GM12878 (cell line): ENCODE data around the gene FTL. TPM values are rescaled to one million over a fixed set of nuclear protein-coding genes. Genes with fewer than 3 reads are reported as not detected.

ENCODE experiments used
- ASH2L ChIP-seq: fragments of 300-600, 200-600 bp; sonication (generic); IDR thresholded peaks from 2 replicates; pipeline ENCODE4 v1.6.1; 2017; ENCODE audit warnings: low read depth, mild to moderate bottlenecking, borderline replicate concordance
- BRCA1 ChIP-seq: IDR thresholded peaks from 2 replicates; pipeline ENCODE4 v1.6.1; 2011; ENCODE audit warnings: low read depth, low read length, improper control_type of control experiment
- CEBPB ChIP-seq, 2 experiments: fragments of 150-350 bp in 1 of 2; IDR thresholded peaks; 2 replicates each; pipeline ENCODE4 v1.6.1; 2012 to 2014; ENCODE audit warnings: low read depth in 2 of 2, low read length in 2 of 2, borderline replicate concordance in 1 of 2, inconsistent platforms in 1 of 2
- IRF4 ChIP-seq: IDR thresholded peaks from 2 replicates; pipeline ENCODE4 v1.6.1; 2011; ENCODE audit warnings: low read depth, low read length
- NFYB ChIP-seq: IDR thresholded peaks from 2 replicates; pipeline ENCODE4 v1.6.1; 2011; ENCODE audit warnings: low read depth, mild to moderate bottlenecking, low read length, improper control_type of control experiment, moderate library complexity; ENCODE audit not compliant: insufficient read depth
- RB1 ChIP-seq: fragments of 450-650 bp; formaldehyde crosslinking; IDR thresholded peaks from 2 replicates; pipeline ENCODE4 v1.6.1; 2017; ENCODE audit warnings: mild to moderate bottlenecking, borderline replicate concordance
- RBBP5 ChIP-seq: fragments of 200-600 bp; sonication (generic); conservative IDR thresholded peaks from 2 replicates; pipeline ENCODE4 v1.6.1; 2016
- RUNX3 ChIP-seq: IDR thresholded peaks from 2 replicates; pipeline ENCODE4 v1.6.1; 2012; ENCODE audit warnings: low read length, inconsistent platforms
- SMAD1 ChIP-seq: fragments of 450-650 bp; IDR thresholded peaks from 2 replicates; pipeline ENCODE4 v1.6.1; 2018; ENCODE audit warnings: mild to moderate bottlenecking, low read depth; ENCODE audit not compliant: partially characterized antibody
- SMC3 ChIP-seq: IDR thresholded peaks from 2 replicates; pipeline ENCODE4 v1.6.1; 2011; ENCODE audit warnings: low read length, improper control_type of control experiment, borderline replicate concordance
- SREBF1 ChIP-seq: IDR thresholded peaks from 2 replicates; pipeline ENCODE4 v1.6.1; 2012; ENCODE audit warnings: mild to moderate bottlenecking, low read length
- ZNF217 ChIP-seq: fragments of 450-650 bp; IDR thresholded peaks from 2 replicates; pipeline ENCODE4 v1.6.1; 2017; ENCODE audit warnings: antibody characterized with exemption, mild to moderate bottlenecking
- polyA plus RNA-seq, 11 experiments: library from polyadenylated mRNA; depleted of rRNA in 4 of 11; unstranded in 6 of 11; stranded (reverse) in 5 of 11; fragments of >200 nt; fragmentation: Nextera tagmentation in 4 of 11; fragmentation: Illumina TruSeq in 1 of 11; extraction: Ambion mirVana in 4 of 11; extraction: Trizol in 1 of 11; gene quantifications; 1 replicate in 1 of 11; 2 replicates in 10 of 11; pipeline versions ENCODE4 v1.2.1 to v1.2.3, GENCODE V29; 2011 to 2016; ENCODE audit warnings: inconsistent platforms in 2 of 11, missing spikeins in 2 of 11, low read depth in 1 of 11
- total RNA-seq, 4 experiments: library from RNA; depleted of rRNA in 3 of 4; stranded (reverse); fragments of >200 nt in 3 of 4; fragmentation: Illumina TruSeq in 1 of 4; extraction: Trizol in 1 of 4; gene quantifications; 2 replicates each; pipeline versions ENCODE4 v1.2.1 to v1.2.3, GENCODE V29; 2013 to 2021
- TF ChIP-seq, protein P1 (sequence below): fragments of 450-650 bp; IDR thresholded peaks from 2 replicates; pipeline ENCODE4 v1.6.1; 2016; ENCODE audit warnings: mild to moderate bottlenecking
- TF ChIP-seq, protein P2 (sequence below): IDR thresholded peaks from 2 replicates; pipeline ENCODE4 v1.6.1; 2012; ENCODE audit warnings: improper control_type of control experiment, low read depth, low read length; ENCODE audit not compliant: insufficient replicate concordance
- TF ChIP-seq, protein P3 (sequence below): fragments of 450-650 bp; IDR thresholded peaks from 2 replicates; pipeline ENCODE4 v1.6.1; 2014; ENCODE audit warnings: mild to moderate bottlenecking
- TF ChIP-seq, protein P4 (sequence below): fragments of 450-650 bp; IDR thresholded peaks from 2 replicates; pipeline ENCODE4 v1.6.1; 2017; ENCODE audit warnings: mild to moderate bottlenecking, moderate library complexity

FTL gene
- total and polyA plus RNA-seq, 10 of the 15 experiments (the other 5 are each of a cell fraction or from before 2014, with no cell fraction given) = 364 to 8,913 (median 1,595) TPM

DNA sequence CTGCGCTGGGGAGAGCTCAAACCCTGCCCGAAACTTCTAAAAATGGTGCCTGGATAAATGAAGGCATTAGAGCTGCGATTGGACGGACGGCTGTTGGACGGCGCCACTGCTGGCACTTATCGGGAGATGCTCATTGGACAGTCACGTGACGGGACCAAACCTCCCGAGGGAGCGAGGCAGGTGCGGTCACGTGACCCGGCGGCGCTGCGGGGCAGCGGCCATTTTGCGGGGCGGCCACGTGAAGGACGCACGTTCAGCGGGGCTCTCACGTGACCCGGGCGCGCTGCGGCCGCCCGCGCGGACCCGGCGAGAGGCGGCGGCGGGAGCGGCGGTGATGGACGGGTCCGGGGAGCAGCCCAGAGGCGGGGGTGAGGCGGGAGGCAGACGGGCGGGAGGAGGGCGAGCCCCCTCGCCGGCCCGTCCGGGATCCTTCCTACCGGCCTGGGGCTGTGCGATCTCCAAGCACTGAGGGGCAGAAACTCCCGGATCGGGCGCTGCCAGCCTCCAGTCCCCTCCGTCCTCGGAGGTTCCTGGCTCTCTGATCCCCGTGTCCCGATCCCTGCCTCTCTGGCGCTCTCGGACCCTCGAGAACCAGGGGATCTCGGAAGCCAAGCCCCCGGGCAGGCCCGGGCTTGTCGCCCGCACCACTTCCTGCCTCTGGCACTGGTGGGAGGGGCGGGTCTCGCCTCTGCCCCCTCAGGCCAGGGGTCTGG lies 10.4 kb upstream of the FTL start, which contains the start of gene BAX (continued):
- TF ChIP-seq, protein P1, sequence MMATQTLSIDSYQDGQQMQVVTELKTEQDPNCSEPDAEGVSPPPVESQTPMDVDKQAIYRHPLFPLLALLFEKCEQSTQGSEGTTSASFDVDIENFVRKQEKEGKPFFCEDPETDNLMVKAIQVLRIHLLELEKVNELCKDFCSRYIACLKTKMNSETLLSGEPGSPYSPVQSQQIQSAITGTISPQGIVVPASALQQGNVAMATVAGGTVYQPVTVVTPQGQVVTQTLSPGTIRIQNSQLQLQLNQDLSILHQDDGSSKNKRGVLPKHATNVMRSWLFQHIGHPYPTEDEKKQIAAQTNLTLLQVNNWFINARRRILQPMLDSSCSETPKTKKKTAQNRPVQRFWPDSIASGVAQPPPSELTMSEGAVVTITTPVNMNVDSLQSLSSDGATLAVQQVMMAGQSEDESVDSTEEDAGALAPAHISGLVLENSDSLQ = peak; percentile 72
- 0 out of 2 replicates have a peak, but pooled peaks have one; percentile 29 for TF ChIP-seq IRF4
- no peak for TF ChIP-seq NFYB
- TF ChIP-seq BRCA1 = no peak
- TF ChIP-seq SREBF1 = peak; percentile 70
- TF ChIP-seq SMAD1 = no peak
- TF ChIP-seq RB1 = no peak; the same call in 1 of the 2 replicates
- no peak for TF ChIP-seq SMC3
- TF ChIP-seq, protein P2, sequence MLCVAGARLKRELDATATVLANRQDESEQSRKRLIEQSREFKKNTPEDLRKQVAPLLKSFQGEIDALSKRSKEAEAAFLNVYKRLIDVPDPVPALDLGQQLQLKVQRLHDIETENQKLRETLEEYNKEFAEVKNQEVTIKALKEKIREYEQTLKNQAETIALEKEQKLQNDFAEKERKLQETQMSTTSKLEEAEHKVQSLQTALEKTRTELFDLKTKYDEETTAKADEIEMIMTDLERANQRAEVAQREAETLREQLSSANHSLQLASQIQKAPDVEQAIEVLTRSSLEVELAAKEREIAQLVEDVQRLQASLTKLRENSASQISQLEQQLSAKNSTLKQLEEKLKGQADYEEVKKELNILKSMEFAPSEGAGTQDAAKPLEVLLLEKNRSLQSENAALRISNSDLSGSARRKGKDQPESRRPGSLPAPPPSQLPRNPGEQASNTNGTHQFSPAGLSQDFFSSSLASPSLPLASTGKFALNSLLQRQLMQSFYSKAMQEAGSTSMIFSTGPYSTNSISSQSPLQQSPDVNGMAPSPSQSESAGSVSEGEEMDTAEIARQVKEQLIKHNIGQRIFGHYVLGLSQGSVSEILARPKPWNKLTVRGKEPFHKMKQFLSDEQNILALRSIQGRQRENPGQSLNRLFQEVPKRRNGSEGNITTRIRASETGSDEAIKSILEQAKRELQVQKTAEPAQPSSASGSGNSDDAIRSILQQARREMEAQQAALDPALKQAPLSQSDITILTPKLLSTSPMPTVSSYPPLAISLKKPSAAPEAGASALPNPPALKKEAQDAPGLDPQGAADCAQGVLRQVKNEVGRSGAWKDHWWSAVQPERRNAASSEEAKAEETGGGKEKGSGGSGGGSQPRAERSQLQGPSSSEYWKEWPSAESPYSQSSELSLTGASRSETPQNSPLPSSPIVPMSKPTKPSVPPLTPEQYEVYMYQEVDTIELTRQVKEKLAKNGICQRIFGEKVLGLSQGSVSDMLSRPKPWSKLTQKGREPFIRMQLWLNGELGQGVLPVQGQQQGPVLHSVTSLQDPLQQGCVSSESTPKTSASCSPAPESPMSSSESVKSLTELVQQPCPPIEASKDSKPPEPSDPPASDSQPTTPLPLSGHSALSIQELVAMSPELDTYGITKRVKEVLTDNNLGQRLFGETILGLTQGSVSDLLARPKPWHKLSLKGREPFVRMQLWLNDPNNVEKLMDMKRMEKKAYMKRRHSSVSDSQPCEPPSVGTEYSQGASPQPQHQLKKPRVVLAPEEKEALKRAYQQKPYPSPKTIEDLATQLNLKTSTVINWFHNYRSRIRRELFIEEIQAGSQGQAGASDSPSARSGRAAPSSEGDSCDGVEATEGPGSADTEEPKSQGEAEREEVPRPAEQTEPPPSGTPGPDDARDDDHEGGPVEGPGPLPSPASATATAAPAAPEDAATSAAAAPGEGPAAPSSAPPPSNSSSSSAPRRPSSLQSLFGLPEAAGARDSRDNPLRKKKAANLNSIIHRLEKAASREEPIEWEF = no peak
- TF ChIP-seq, protein P3, sequence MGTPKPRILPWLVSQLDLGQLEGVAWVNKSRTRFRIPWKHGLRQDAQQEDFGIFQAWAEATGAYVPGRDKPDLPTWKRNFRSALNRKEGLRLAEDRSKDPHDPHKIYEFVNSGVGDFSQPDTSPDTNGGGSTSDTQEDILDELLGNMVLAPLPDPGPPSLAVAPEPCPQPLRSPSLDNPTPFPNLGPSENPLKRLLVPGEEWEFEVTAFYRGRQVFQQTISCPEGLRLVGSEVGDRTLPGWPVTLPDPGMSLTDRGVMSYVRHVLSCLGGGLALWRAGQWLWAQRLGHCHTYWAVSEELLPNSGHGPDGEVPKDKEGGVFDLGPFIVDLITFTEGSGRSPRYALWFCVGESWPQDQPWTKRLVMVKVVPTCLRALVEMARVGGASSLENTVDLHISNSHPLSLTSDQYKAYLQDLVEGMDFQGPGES = peak; percentile 90
- TF ChIP-seq ZNF217 = no peak
- peak; percentile 24 for TF ChIP-seq RUNX3
- no peak for TF ChIP-seq CEBPB (IDR thresholded peaks at IDR 0.05; ENCODE audit: borderline replicate concordance in 1 of 2, low read depth in 2 of 2, low read length in 2 of 2)
- TF ChIP-seq RBBP5 = no peak
- TF ChIP-seq, protein P4, sequence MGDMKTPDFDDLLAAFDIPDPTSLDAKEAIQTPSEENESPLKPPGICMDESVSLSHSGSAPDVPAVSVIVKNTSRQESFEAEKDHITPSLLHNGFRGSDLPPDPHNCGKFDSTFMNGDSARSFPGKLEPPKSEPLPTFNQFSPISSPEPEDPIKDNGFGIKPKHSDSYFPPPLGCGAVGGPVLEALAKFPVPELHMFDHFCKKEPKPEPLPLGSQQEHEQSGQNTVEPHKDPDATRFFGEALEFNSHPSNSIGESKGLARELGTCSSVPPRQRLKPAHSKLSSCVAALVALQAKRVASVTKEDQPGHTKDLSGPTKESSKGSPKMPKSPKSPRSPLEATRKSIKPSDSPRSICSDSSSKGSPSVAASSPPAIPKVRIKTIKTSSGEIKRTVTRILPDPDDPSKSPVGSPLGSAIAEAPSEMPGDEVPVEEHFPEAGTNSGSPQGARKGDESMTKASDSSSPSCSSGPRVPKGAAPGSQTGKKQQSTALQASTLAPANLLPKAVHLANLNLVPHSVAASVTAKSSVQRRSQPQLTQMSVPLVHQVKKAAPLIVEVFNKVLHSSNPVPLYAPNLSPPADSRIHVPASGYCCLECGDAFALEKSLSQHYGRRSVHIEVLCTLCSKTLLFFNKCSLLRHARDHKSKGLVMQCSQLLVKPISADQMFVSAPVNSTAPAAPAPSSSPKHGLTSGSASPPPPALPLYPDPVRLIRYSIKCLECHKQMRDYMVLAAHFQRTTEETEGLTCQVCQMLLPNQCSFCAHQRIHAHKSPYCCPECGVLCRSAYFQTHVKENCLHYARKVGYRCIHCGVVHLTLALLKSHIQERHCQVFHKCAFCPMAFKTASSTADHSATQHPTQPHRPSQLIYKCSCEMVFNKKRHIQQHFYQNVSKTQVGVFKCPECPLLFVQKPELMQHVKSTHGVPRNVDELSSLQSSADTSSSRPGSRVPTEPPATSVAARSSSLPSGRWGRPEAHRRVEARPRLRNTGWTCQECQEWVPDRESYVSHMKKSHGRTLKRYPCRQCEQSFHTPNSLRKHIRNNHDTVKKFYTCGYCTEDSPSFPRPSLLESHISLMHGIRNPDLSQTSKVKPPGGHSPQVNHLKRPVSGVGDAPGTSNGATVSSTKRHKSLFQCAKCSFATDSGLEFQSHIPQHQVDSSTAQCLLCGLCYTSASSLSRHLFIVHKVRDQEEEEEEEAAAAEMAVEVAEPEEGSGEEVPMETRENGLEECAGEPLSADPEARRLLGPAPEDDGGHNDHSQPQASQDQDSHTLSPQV = 0 out of 2 replicates have a peak, but pooled peaks have one; percentile 20
- TF ChIP-seq ASH2L = no peak
